ENCODE measurements around the gene COQ10A. TPM values are rescaled to one million over a fixed set of nuclear protein-coding genes. Genes with fewer than 3 reads are reported as not detected.

COQ10A gene
- total and polyA plus RNA-seq, 10 of the 15 experiments (the other 5 are each of a cell fraction or from before 2014, with no cell fraction given) = 3.3 to 19.5 (median 6.9) TPM

- no peak for TF ChIP-seq YY1 (IDR thresholded peaks at IDR 0.05; ENCODE audit: low read depth, low read length)
Observed at GRCh38 chr12:56244494-56244893, 22.2 kb upstream of the COQ10A start (continued).

- POLR2A ChIA-PET = no interaction called here
- H3K9ac ChIP-seq (ENCODE audit: control insufficient read depth, insufficient read depth, low read length) = no peak overlapping the region
- no peak overlapping the region for H3K27ac ChIP-seq (ENCODE audit: control insufficient read depth, insufficient read depth)
- no peak overlapping the region for H3K4me2 ChIP-seq (ENCODE audit: control insufficient read depth, insufficient read depth)
- no peaks in the 10 kb centered on the region for H3K27me3 ChIP-seq (replicated peaks in 1 of 2; ENCODE audit: control insufficient read depth in 2 of 2, insufficient read depth in 2 of 2, low read length in 1 of 2)
- CTCF ChIA-PET = interaction anchor here (1.2 to 1.4 kb wide), 2 partner anchors 10 to 23 kb away, joined by 3 to 4 read pairs; partner anchors contain the start of gene ANKRD52
- H3K79me2 ChIP-seq (ENCODE audit: control insufficient read depth, insufficient read depth, low read length) = no peaks in the 10 kb centered on the region
- DNase-seq (ENCODE audit: low read depth, low spot score) (no peak), ATAC-seq (no peak), FAIRE-seq (no peak)
- BruUV-seq (replicated peaks) = no TSS peak
- SMC1A ChIA-PET (ENCODE audit: uncharacterized antibody, unreplicated experiment) = no interaction called here
- RAD21 ChIA-PET (ENCODE audit: unreplicated experiment) = no interaction called here
- peaks cover 20 to 33% of the 10 kb centered on the region in 2 experiments for H3K36me3 ChIP-seq (ENCODE audit: control insufficient read depth in 2 of 2, insufficient read depth in 2 of 2, low read length in 1 of 2)
- H3K4me3 ChIP-seq = no peak overlapping the region
- H2AFZ ChIP-seq (ENCODE audit: control insufficient read depth, low read depth, low read length) = no peak overlapping the region
- no peaks in the 10 kb centered on the region for H3K9me3 ChIP-seq (replicated peaks; ENCODE audit: control insufficient read depth, insufficient read depth, low read length)
- WGBS (ENCODE audit: insufficient coverage, insufficient replicate concordance, low lambda C conversion rate, missing lambda C conversion rate) = 97% methylated on average over 16 of the region's 16 CpGs
- H4K20me1 ChIP-seq (ENCODE audit: control insufficient read depth, insufficient read depth) = no peaks in the 10 kb centered on the region
- in situ Hi-C loops (cut with MboI) = no loop called here
- intact Hi-C loops (cut with micrococcal nuclease; ENCODE audit: unreplicated experiment) = no loop called here
- H3K4me1 ChIP-seq (ENCODE audit: control insufficient read depth, insufficient read depth, low read length) = no peaks in the 10 kb centered on the region
- TF ChIP-seq NBN (IDR thresholded peaks at IDR 0.05) (no peak), WRNIP1 (IDR thresholded peaks at IDR 0.05; ENCODE audit: borderline replicate concordance, low read depth, low read length) (no peak), ETV6 (conservative IDR thresholded peaks at IDR 0.05 in 1 of 2, IDR thresholded peaks at IDR 0.05 in 1 of 2; ENCODE audit: borderline replicate concordance in 1 of 2, low read depth in 1 of 2) (no peak), PAX8 (IDR thresholded peaks at IDR 0.05) (no peak), LARP7 (IDR thresholded peaks at IDR 0.05) (no peak), ELK1 (IDR thresholded peaks at IDR 0.05; ENCODE audit: low read depth, low read length) (no peak), EZH2 (IDR thresholded peaks at IDR 0.05; ENCODE audit: borderline replicate concordance, control insufficient read depth, low read depth, low read length) (no peak), CBX3 (IDR thresholded peaks at IDR 0.05; ENCODE audit: borderline replicate concordance, low read depth) (no peak), HDAC2 (IDR thresholded peaks at IDR 0.05) (no peak), BCL3 (IDR thresholded peaks at IDR 0.05; ENCODE audit: borderline replicate concordance, insufficient read depth, low read depth, low read length, poor library complexity, severe bottlenecking) (no peak), ZNF687 (IDR thresholded peaks at IDR 0.05) (no peak), SUZ12 (IDR thresholded peaks at IDR 0.05; ENCODE audit: unreplicated experiment) (no peak), BCLAF1 (IDR thresholded peaks at IDR 0.05) (no peak)
Observed at GRCh38 chr12:56247923-56248322, 18.8 kb upstream of the COQ10A start.
